NCI-H2227 treated with DMSO at 0.1 percent for 48 hours (cell line): ENCODE measurements around the gene RXRA.

Experiments
- DNase-seq: peaks from one replicate; lab custom pipeline; 2025; lab: John Stamatoyannopoulos, UW

Gene RXRA

DNA sequence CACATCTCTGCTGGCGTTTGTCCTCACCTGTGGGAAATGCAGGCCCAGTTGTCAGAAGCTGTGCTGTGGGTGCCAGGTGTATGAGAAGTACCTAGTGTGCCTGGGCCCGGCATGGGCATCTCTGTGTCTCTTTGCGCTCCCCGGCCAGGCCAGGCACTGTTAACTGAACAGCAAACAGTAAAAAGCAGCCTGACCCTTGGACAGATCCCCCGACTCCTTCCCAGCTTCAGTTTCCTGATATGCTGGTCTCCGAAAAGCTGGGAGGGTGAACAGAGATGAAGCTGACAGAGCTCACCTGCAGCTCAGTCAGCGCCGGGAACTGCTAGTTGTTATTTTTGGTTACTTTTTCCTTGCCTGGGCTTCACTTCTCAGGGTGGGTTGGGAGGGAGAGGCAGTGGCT, 28.9 kb downstream of the RXRA start:
- no peak for DNase-seq

DNA sequence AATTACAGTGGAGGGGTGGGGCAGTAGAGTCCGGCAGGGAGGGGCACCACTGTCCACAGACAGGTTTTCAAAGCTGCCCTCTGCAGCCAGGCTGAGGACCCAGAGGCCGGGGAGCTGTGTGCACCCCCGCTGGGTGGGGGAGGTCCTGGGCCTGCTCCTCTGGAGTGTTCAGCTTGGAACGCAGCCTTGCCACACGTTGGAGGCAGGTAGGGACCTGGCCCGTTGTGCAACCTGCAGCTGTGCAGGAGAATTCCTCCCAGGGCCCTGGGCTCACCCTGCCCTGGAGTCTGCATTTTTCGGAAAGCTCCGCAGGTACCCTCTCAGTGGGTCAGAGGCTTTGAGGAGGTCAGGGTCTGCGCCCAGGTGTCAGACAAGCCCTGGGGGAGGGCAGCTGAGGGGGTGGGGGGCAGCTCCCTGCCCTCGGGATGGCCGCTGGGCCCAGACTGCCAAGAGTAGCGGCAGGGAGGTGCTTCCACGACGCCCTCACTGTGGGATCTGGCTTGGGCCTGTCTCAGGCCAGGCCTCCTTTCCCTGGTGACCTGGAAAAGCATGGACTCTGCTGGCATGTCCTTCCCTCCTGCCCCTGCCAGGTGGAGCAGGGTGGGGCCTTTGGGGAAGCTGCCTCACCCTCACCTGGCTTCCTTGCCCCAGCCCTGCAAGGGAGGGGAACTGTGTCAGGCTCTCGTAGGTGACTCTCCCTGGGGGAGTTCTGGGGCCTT, 29.5 kb downstream of the RXRA start:
- DNase-seq = no peak

DNA sequence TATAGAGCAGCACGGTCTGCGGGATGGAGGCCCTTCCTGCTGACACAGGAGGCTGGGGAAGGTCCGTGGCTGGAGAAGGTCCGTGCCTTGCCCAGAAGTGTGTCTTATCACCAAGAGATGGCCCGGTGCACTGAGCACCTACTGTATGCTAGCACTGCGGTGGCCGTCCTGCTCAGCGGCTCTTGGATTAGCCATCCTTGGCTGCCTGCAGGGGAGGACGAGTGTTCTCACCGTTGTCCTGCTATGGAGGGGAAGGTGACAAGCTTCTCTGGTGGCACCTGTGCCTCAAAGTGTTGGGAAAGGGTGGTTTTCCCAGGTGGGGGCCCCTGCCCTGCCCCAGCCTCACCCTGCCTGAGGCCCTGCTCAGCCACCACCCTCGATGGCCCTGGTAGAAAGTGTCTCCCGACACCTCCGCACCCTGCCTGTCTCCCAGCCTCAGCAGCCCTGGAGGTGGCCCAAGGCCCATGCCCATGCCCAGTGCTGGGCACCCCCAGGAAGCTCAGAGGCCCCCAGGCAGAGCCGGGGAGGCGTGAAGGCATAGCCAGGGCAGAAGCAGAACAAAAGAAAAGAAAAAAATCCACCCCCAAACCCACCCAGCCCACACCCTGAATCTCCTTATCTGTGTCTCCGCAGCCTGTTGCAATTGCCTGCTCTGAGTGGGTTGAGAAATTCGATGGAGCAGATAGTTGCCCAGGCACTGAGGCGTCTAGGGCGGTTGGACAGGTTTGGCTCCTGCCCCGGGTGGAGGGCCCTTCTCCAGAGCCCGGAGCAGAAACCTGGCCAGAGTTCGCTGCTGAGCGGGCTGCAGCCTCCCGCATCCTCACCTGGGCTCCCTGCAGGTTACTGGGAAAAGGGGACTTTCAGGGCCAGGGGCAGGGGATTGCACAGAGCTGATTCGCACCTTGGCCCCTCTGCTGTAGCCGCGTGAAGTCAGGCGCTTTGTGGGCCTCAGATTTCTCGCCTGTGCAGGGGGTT, 30.5 kb downstream of the RXRA start:
- DNase-seq = no peak

GRCh38 chr9:134357631-134358025, 31.4 kb downstream of the RXRA start:
- no peak for DNase-seq

DNA sequence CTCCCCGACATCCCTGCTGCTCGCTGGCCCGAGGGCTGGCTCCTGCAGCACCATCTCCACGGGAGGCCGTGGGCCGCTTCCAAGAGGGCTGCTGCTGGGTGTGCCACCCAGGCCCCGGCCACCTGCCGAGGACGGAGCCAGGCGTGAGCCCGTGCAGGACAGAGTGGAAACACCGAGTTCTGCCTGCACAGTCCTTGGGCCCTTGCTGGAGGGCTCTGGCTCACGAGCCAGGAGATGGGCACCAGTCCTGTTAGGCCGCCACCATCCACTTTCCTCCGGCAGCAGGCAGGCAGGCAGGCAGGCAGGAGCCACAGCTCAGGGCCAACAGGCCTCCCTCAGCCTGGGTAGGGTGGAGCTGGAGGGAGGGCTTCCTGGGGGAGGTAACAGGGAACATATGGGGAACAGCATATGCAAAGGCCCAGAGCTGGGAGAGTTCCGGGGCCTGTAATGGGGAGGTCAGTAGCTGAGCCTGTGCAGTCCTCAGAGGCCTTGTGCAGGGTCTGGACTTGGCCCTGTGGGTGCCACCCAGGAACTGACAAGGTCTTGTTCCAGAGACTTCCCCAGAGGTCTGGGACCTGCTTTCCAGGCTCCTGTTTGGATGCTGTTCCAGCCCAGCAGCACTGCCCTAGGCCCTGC, 31.9 kb downstream of the RXRA start:
- no peak for DNase-seq

DNA sequence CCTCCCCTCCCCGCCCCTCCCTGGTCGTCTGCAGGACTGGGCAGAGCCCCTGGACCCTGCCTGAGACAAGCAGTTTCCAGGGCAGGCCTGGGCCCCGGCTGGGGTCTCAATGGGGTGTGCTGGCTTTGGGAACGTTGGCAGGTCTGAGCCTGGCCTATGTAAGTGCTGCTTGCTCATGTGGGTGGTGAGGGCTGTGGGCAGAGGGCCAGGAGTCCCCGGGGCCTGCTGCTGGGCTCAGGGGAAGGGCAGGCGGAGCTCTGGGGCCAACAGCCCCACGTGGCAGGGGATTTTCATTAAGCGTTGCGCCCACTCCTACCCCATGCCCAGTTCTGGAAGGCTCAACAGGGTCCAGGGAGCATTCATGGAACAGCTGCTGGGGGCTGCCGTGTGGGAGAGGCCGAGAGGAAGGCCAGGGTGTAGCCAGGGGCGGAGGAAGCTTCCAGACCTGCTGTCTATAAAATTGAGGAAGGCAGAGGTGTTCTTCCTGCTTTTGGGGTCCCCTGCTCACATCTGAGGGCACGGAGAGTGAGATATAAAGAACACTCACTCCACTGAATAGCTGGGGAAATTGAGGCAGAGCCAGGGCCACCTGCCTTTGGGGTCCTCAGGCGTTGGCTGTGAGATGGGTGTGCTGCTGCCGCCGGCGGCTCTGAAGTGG, 32.5 kb downstream of the RXRA start:
- no peak for DNase-seq

DNA sequence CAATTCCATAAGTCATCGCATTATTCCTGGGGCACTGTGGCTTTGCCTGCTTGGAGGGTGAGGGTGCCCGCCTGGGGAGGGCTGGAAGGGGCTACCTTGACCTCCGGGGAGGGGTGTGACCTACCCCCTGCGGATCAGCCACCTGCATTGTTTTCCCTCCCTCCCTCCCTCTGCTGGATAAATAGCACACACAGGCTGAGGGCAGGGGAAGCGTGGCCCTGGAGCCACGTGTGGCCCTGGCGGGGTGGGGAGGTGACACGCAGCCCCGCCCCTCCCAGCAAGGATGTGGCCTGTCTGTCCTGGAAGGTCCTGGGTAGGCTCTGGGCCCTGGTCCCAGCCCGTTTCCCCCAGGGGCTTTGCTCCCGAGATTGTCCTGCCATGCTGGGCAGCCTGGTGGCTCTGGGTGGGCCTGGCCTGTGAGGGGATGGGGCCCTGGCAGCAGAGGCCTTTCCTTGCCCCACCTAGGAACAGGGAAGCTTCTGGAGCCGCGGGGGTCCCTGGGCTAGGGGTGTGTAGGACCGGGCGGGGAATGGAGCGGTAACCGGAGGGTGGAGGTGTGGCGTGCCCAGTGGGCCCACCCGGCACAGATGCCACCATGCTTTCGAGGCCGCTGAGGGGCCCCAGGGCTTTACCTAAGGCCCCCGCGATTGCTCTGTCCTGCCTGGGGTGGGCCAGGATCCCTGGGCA, 33.4 kb downstream of the RXRA start:
- DNase-seq = no peak

DNA sequence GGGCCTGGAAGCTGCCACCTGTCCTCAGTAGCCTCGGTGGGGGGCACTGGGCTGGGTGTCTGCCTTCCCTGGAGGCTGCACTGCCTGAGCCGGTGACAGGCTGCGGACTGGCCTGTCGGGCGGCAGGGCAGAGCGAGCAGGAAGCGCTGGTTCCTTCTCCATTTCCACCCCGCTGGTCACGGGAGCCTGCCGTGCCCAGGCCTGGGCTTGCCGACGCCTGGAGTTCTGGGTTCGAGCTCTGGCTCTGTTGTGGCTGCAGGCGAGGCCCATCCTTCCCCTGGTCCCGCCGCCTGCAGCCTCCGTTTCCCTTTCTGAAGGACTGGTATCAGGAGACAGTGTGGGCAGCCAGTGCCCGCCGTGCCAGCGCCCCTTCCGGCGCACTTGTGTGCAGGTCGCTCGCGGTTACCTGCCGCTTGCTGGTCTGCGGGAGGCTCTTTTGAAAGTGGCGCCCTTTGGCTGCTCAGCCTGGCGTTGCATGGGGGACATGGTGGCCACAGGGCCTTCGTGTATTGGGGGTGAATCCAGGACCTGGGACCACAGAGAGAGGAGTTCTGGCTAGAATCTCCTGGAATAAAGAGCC, 34.0 kb downstream of the RXRA start:
- DNase-seq = no peak

DNA sequence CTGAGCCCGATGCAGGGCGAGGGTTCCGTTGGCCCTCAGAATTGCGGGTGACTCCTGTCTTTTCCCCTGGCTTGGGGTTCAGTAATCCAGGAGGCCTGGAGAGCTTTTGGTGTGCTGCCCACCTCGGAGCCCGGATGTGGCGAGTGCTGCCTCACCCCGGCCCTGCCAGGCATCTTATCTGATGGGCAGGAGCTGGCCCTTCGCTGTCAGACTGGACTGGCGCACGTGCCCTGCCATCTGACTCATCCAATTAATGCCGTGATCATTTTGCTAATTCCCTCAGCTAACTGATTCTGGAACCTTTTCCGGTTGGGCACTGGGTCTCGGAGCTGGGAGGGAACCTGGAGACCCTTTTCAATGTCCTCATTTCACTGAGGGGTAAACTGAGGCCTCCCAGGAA, 34.6 kb downstream of the RXRA start:
- DNase-seq = no peak

DNA sequence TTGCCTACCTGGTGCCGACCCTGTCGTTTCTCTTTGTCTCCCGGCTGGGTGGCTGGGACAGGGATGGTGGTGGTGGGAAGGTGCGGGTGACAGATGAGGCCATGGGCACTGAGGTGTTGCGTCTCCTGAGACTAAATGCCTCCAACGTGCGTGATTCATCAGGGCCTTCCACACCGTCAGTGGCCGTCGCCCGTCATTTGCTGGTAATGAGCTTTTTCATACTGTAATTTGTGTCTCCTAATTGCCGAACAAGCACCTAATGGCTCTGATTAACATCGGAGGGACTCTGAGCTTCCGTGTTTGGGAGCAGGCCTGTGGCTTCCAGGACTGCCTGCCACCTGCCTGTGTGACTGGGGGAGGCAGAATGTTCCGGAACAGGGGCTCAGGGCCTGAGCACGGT, 35.2 kb downstream of the RXRA start:
- DNase-seq = no peak

- DNase-seq = no peak
Measured at GRCh38 chr9:134361843-134362414, 35.7 kb downstream of the RXRA start.

DNA sequence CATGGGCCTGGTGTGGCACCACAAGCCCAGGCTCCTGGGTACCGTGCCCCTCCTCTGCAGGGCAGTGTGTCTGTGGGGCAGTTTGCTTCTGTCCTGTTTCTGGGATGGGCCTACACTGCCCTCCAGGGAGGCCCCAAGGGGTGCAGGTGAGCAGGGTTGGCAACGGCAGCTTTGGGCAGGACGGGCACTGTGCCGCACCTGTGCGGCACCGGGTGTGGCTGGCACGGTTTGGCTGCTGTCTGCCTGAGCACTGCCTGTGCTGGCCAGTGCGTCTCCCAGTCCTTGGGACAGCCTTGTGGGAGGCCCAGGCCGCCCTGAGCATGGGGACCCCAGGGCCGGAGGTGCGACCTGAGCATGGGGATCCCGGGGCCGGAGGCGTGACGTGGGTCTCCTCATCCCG, 37.2 kb downstream of the RXRA start:
- DNase-seq = no peak

DNA sequence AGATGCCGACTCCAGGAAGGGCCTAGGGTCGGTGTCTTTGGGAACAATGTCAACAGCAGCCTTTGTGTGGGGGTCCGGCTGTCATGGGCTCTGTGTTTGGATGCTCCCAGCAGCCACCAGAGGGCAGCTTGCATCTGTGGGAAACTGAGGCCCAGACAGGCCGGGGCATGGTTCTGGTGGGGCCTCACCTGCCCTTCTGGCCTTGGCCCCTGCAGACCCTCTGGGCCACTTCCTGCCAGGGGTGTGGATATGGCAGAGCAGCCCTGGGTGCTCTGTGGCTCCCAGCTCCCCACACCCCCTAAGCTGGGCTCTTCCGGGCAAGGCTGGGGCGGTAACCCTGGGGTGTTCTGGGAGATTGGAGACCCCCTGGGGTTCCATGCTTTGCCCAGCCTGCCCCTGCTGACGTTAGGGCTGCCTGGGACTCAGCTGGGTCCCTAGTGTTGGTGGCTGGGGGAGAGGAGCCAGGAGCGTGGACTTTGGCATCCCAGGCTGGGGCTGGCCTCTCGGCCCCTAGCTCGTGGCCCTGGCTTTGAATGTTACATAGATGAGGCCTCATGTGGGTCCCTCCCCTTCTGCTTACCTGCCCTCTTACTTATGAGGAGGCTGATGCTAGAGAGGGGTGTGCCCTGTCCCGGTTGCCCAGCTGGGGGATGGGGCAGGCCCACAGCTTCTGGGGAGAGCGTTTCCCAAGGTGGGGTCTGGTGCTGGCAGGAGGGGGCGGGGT, 38.3 kb downstream of the RXRA start:
- DNase-seq = no peak

- DNase-seq = no peak
Measured at GRCh38 chr9:134365115-134365596, 38.9 kb downstream of the RXRA start.

GRCh38 chr9:134365791-134366222, 39.6 kb downstream of the RXRA start:
- no peak for DNase-seq

GRCh38 chr9:134366223-134367031, 40.2 kb downstream of the RXRA start:
- DNase-seq = peak; percentile 7

- no peak for DNase-seq
Measured at GRCh38 chr9:134367061-134367460, 40.8 kb downstream of the RXRA start.

GRCh38 chr9:134367791-134368490, 41.7 kb downstream of the RXRA start:
- DNase-seq = peak; percentile 33

DNA sequence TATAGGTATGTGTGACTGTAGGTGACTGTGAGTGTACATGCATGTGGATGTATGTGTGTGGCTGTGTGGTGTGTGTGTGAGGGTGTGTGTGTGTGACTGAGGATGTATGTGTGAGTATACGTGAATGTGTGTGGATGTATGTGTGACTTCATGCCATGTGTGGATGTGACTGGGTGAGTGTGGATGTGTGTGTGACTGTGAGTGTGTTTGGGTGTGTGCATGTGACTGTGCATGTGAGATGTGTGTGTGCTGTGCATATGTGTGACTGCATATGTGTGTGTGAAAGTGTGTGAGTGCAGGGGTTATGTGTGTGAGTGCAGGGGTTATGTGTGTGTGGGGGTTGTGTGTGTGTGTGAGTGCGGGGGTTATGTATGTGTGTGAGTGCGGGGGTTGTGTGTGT, 42.3 kb downstream of the RXRA start:
- no peak for DNase-seq
